ENCODE data around the gene LDB2. TPM values are rescaled to one million over a fixed set of nuclear protein-coding genes. Genes with fewer than 3 reads are reported as not detected.

The LDB2 gene
- polyA plus RNA-seq, 2 donors, result 3.5 to 4.4 TPM

GRCh38 chr4:16665942-16666551 lies 232.4 kb downstream of the LDB2 start:
- Histone ChIP-seq H3K4me1 (ENCODE audit: control insufficient read depth in 2 of 2, insufficient read depth in 2 of 2, low read length in 1 of 2) (peaks cover 0 to 3% of the 10 kb centered on the region in 2 donors), H3K36me3 (ENCODE audit: control insufficient read depth in 2 of 2, insufficient read depth in 2 of 2, low read length in 1 of 2) (no peaks in the 10 kb centered on the region), H3K27ac (ENCODE audit: low read depth in 2 of 2, low read length in 1 of 2) (no peak overlapping the region), H3K4me3 (ENCODE audit: low read depth in 1 of 2, low read length in 2 of 2) (no peak overlapping the region), H3K27me3 (ENCODE audit: control insufficient read depth in 1 of 2, insufficient read depth in 2 of 2, low read length in 2 of 2) (no peaks in the 10 kb centered on the region), H3K9me3 (ENCODE audit: control insufficient read depth in 2 of 2, insufficient read depth in 1 of 2, low read depth in 1 of 2, low read length in 1 of 2) (no peaks in the 10 kb centered on the region)
- WGBS, 2 donors, result 72% methylated on average over 12 of the region's 12 CpGs

GRCh38 chr4:16663732-16664131 lies 234.7 kb downstream of the LDB2 start:
- Histone ChIP-seq H3K4me1 (ENCODE audit: control insufficient read depth in 2 of 2, insufficient read depth in 2 of 2, low read length in 1 of 2) (peaks cover 0 to 3% of the 10 kb centered on the region in 2 donors), H3K9me3 (ENCODE audit: control insufficient read depth in 2 of 2, insufficient read depth in 1 of 2, low read depth in 1 of 2, low read length in 1 of 2) (no peaks in the 10 kb centered on the region), H3K4me3 (ENCODE audit: low read depth in 1 of 2, low read length in 2 of 2) (no peak overlapping the region), H3K36me3 (ENCODE audit: control insufficient read depth in 2 of 2, insufficient read depth in 2 of 2, low read length in 1 of 2) (no peaks in the 10 kb centered on the region), H3K27me3 (ENCODE audit: control insufficient read depth in 1 of 2, insufficient read depth in 2 of 2, low read length in 2 of 2) (no peaks in the 10 kb centered on the region), H3K27ac (ENCODE audit: low read depth in 2 of 2, low read length in 1 of 2) (no peak overlapping the region)

GRCh38 chr4:16663307-16663706 lies 235.1 kb downstream of the LDB2 start:
- Histone ChIP-seq H3K4me1 (ENCODE audit: control insufficient read depth in 2 of 2, insufficient read depth in 2 of 2, low read length in 1 of 2) (peaks cover 0 to 3% of the 10 kb centered on the region in 2 donors), H3K9me3 (ENCODE audit: control insufficient read depth in 2 of 2, insufficient read depth in 1 of 2, low read depth in 1 of 2, low read length in 1 of 2) (no peaks in the 10 kb centered on the region), H3K27me3 (ENCODE audit: control insufficient read depth in 1 of 2, insufficient read depth in 2 of 2, low read length in 2 of 2) (no peaks in the 10 kb centered on the region), H3K27ac (ENCODE audit: low read depth in 2 of 2, low read length in 1 of 2) (no peak overlapping the region), H3K4me3 (ENCODE audit: low read depth in 1 of 2, low read length in 2 of 2) (no peak overlapping the region), H3K36me3 (ENCODE audit: control insufficient read depth in 2 of 2, insufficient read depth in 2 of 2, low read length in 1 of 2) (no peaks in the 10 kb centered on the region)
- WGBS, 2 donors, result 81 to 82% methylated on average over 4 of the region's 4 CpGs

- WGBS, 2 donors, result 90% methylated on average over 2 of the region's 2 CpGs
- H3K27me3 ChIP-seq (ENCODE audit: control insufficient read depth in 1 of 2, insufficient read depth in 2 of 2, low read length in 2 of 2), result no peaks in the 10 kb centered on the region
These were observed 236.6 kb downstream of the LDB2 start for GRCh38 chr4:16661813-16662212.

GRCh38 chr4:16660656-16661055 lies 237.8 kb downstream of the LDB2 start:
- H3K27ac ChIP-seq (ENCODE audit: low read depth in 2 of 2, low read length in 1 of 2), result no peak overlapping the region
- H3K9me3 ChIP-seq (ENCODE audit: control insufficient read depth in 2 of 2, insufficient read depth in 1 of 2, low read depth in 1 of 2, low read length in 1 of 2), result no peaks in the 10 kb centered on the region
- 80 to 88% methylated on average over 2 of the region's 2 CpGs for WGBS, 2 donors
- no peaks in the 10 kb centered on the region for H3K27me3 ChIP-seq (ENCODE audit: control insufficient read depth in 1 of 2, insufficient read depth in 2 of 2, low read length in 2 of 2)
- H3K4me1 ChIP-seq (ENCODE audit: control insufficient read depth in 2 of 2, insufficient read depth in 2 of 2, low read length in 1 of 2), result no peaks in the 10 kb centered on the region
- no peaks in the 10 kb centered on the region for H3K36me3 ChIP-seq (ENCODE audit: control insufficient read depth in 2 of 2, insufficient read depth in 2 of 2, low read length in 1 of 2)
- no peak overlapping the region for H3K4me3 ChIP-seq (ENCODE audit: low read depth in 1 of 2, low read length in 2 of 2)

More at GRCh38 chr4:16661813-16662212, 236.6 kb downstream of the LDB2 start:
- Histone ChIP-seq H3K9me3 (ENCODE audit: control insufficient read depth in 2 of 2, insufficient read depth in 1 of 2, low read depth in 1 of 2, low read length in 1 of 2) (no peaks in the 10 kb centered on the region), H3K4me1 (ENCODE audit: control insufficient read depth in 2 of 2, insufficient read depth in 2 of 2, low read length in 1 of 2) (no peaks in the 10 kb centered on the region), H3K27ac (ENCODE audit: low read depth in 2 of 2, low read length in 1 of 2) (no peak overlapping the region), H3K4me3 (ENCODE audit: low read depth in 1 of 2, low read length in 2 of 2) (no peak overlapping the region), H3K36me3 (ENCODE audit: control insufficient read depth in 2 of 2, insufficient read depth in 2 of 2, low read length in 1 of 2) (no peaks in the 10 kb centered on the region)

GRCh38 chr4:16659694-16660093 lies 238.8 kb downstream of the LDB2 start:
- no peaks in the 10 kb centered on the region for H3K9me3 ChIP-seq (ENCODE audit: control insufficient read depth in 2 of 2, insufficient read depth in 1 of 2, low read depth in 1 of 2, low read length in 1 of 2)
- H3K4me3 ChIP-seq (ENCODE audit: low read depth in 1 of 2, low read length in 2 of 2), result no peak overlapping the region
- H3K36me3 ChIP-seq (ENCODE audit: control insufficient read depth in 2 of 2, insufficient read depth in 2 of 2, low read length in 1 of 2), result no peaks in the 10 kb centered on the region
- H3K27me3 ChIP-seq (ENCODE audit: control insufficient read depth in 1 of 2, insufficient read depth in 2 of 2, low read length in 2 of 2), result no peaks in the 10 kb centered on the region
- 86% methylated on average over 3 of the region's 3 CpGs for WGBS, 2 donors
- no peaks in the 10 kb centered on the region for H3K4me1 ChIP-seq (ENCODE audit: control insufficient read depth in 2 of 2, insufficient read depth in 2 of 2, low read length in 1 of 2)
- no peak overlapping the region for H3K27ac ChIP-seq (ENCODE audit: low read depth in 2 of 2, low read length in 1 of 2)

GRCh38 chr4:16659079-16659478 lies 239.4 kb downstream of the LDB2 start:
- H3K27me3 ChIP-seq (ENCODE audit: control insufficient read depth in 1 of 2, insufficient read depth in 2 of 2, low read length in 2 of 2), result no peaks in the 10 kb centered on the region
- no peaks in the 10 kb centered on the region for H3K4me1 ChIP-seq (ENCODE audit: control insufficient read depth in 2 of 2, insufficient read depth in 2 of 2, low read length in 1 of 2)
- 45 to 55% methylated on average over 6 of the region's 6 CpGs for WGBS, 2 donors
- H3K4me3 ChIP-seq (ENCODE audit: low read depth in 1 of 2, low read length in 2 of 2), result no peak overlapping the region
- H3K36me3 ChIP-seq (ENCODE audit: control insufficient read depth in 2 of 2, insufficient read depth in 2 of 2, low read length in 1 of 2), result no peaks in the 10 kb centered on the region
- no peak overlapping the region for H3K27ac ChIP-seq (ENCODE audit: low read depth in 2 of 2, low read length in 1 of 2)
- no peaks in the 10 kb centered on the region for H3K9me3 ChIP-seq (ENCODE audit: control insufficient read depth in 2 of 2, insufficient read depth in 1 of 2, low read depth in 1 of 2, low read length in 1 of 2)

- H3K4me3 ChIP-seq (ENCODE audit: low read depth in 1 of 2, low read length in 2 of 2), result no peak overlapping the region
- no peak overlapping the region for H3K27ac ChIP-seq (ENCODE audit: low read depth in 2 of 2, low read length in 1 of 2)
- H3K9me3 ChIP-seq (ENCODE audit: control insufficient read depth in 2 of 2, insufficient read depth in 1 of 2, low read depth in 1 of 2, low read length in 1 of 2), result no peaks in the 10 kb centered on the region
- H3K27me3 ChIP-seq (ENCODE audit: control insufficient read depth in 1 of 2, insufficient read depth in 2 of 2, low read length in 2 of 2), result no peaks in the 10 kb centered on the region
- no peaks in the 10 kb centered on the region for H3K36me3 ChIP-seq (ENCODE audit: control insufficient read depth in 2 of 2, insufficient read depth in 2 of 2, low read length in 1 of 2)
- no peaks in the 10 kb centered on the region for H3K4me1 ChIP-seq (ENCODE audit: control insufficient read depth in 2 of 2, insufficient read depth in 2 of 2, low read length in 1 of 2)
- 85 to 86% methylated on average over 2 of the region's 2 CpGs for WGBS, 2 donors
These were observed 240.3 kb downstream of the LDB2 start for GRCh38 chr4:16658183-16658582.

GRCh38 chr4:16655111-16655510 lies 243.3 kb downstream of the LDB2 start:
- Histone ChIP-seq H3K27me3 (ENCODE audit: control insufficient read depth in 1 of 2, insufficient read depth in 2 of 2, low read length in 2 of 2) (no peaks in the 10 kb centered on the region), H3K9me3 (ENCODE audit: control insufficient read depth in 2 of 2, insufficient read depth in 1 of 2, low read depth in 1 of 2, low read length in 1 of 2) (no peaks in the 10 kb centered on the region), H3K27ac (ENCODE audit: low read depth in 2 of 2, low read length in 1 of 2) (no peak overlapping the region), H3K4me1 (ENCODE audit: control insufficient read depth in 2 of 2, insufficient read depth in 2 of 2, low read length in 1 of 2) (no peaks in the 10 kb centered on the region), H3K4me3 (ENCODE audit: low read depth in 1 of 2, low read length in 2 of 2) (no peak overlapping the region), H3K36me3 (ENCODE audit: control insufficient read depth in 2 of 2, insufficient read depth in 2 of 2, low read length in 1 of 2) (no peaks in the 10 kb centered on the region)
- 56 to 62% methylated on average over 3 of the region's 3 CpGs for WGBS, 2 donors

GRCh38 chr4:16652732-16653305 lies 245.6 kb downstream of the LDB2 start:
- no peaks in the 10 kb centered on the region for H3K27me3 ChIP-seq (ENCODE audit: control insufficient read depth in 1 of 2, insufficient read depth in 2 of 2, low read length in 2 of 2)
- no peak overlapping the region for H3K4me3 ChIP-seq (ENCODE audit: low read depth in 1 of 2, low read length in 2 of 2)
- no peak overlapping the region for H3K27ac ChIP-seq (ENCODE audit: low read depth in 2 of 2, low read length in 1 of 2)
- no peaks in the 10 kb centered on the region for H3K4me1 ChIP-seq (ENCODE audit: control insufficient read depth in 2 of 2, insufficient read depth in 2 of 2, low read length in 1 of 2)
- no peaks in the 10 kb centered on the region for H3K36me3 ChIP-seq (ENCODE audit: control insufficient read depth in 2 of 2, insufficient read depth in 2 of 2, low read length in 1 of 2)
- 66 to 70% methylated on average over 8 of the region's 8 CpGs for WGBS, 2 donors
- H3K9me3 ChIP-seq (ENCODE audit: control insufficient read depth in 2 of 2, insufficient read depth in 1 of 2, low read depth in 1 of 2, low read length in 1 of 2), result no peaks in the 10 kb centered on the region
